ENCODE results near the gene MMP2. TPM values are rescaled to one million over a fixed set of nuclear protein-coding genes. Genes with fewer than 3 reads are reported as not detected.
A peak's percentile ranks its signal among the peaks of the same experiment; 100 is the strongest.

Gene MMP2
- total RNA-seq, 1 experiment from 2014 or later = 0.51 TPM

GRCh38 chr16:55505333-55506015, 26.5 kb downstream of the MMP2 start:
- DNase-seq (ENCODE audit: low read depth) = no peak
- in situ Hi-C loops (cut with HindIII; ENCODE audit: low pct_unique_long_range_greater_than_20kb, low sequenced_read_pairs) = no loop called here

GRCh38 chr16:55506083-55506482, 27.1 kb downstream of the MMP2 start:
- no peak for DNase-seq (ENCODE audit: low read depth)
- in situ Hi-C loops (cut with HindIII; ENCODE audit: low pct_unique_long_range_greater_than_20kb, low sequenced_read_pairs) = no loop called here

GRCh38 chr16:55506708-55507107, 27.7 kb downstream of the MMP2 start:
- no peak for DNase-seq (ENCODE audit: low read depth)
- in situ Hi-C loops (cut with HindIII; ENCODE audit: low pct_unique_long_range_greater_than_20kb, low sequenced_read_pairs) = no loop called here

- no peak for DNase-seq (ENCODE audit: low read depth)
- in situ Hi-C loops (cut with HindIII; ENCODE audit: low pct_unique_long_range_greater_than_20kb, low sequenced_read_pairs) = no loop called here
These were observed 29.4 kb downstream of the MMP2 start for GRCh38 chr16:55508271-55508921.

- DNase-seq (ENCODE audit: low read depth) = peak; percentile 51
- in situ Hi-C loops (cut with HindIII; ENCODE audit: low pct_unique_long_range_greater_than_20kb, low sequenced_read_pairs) = no loop called here
These were observed 30.2 kb downstream of the MMP2 start, which contains the start of gene LPCAT2 for GRCh38 chr16:55508941-55509931. Gene LPCAT2, plus strand, starts transcription at chr16:55509072. Its CDS starts 110 bp downstream, at chr16:55509182.

- no peak for DNase-seq (ENCODE audit: low read depth)
- in situ Hi-C loops (cut with HindIII; ENCODE audit: low pct_unique_long_range_greater_than_20kb, low sequenced_read_pairs) = no loop called here
These were observed 31.3 kb downstream of the MMP2 start for GRCh38 chr16:55510185-55510805.

GRCh38 chr16:55512941-55513340, 33.9 kb downstream of the MMP2 start:
- no peak for DNase-seq (ENCODE audit: low read depth)
- in situ Hi-C loops (cut with HindIII; ENCODE audit: low pct_unique_long_range_greater_than_20kb, low sequenced_read_pairs) = no loop called here

GRCh38 chr16:55513616-55514015, 34.6 kb downstream of the MMP2 start:
- no peak for DNase-seq (ENCODE audit: low read depth)

GRCh38 chr16:55515111-55515510, 36.1 kb downstream of the MMP2 start:
- in situ Hi-C loops (cut with HindIII; ENCODE audit: low pct_unique_long_range_greater_than_20kb, low sequenced_read_pairs) = no loop called here
- DNase-seq (ENCODE audit: low read depth) = no peak

More at GRCh38 chr16:55513616-55514015, 34.6 kb downstream of the MMP2 start:
- in situ Hi-C loops (cut with HindIII; ENCODE audit: low pct_unique_long_range_greater_than_20kb, low sequenced_read_pairs) = no loop called here

- no peak for DNase-seq (ENCODE audit: low read depth)
- in situ Hi-C loops (cut with HindIII; ENCODE audit: low pct_unique_long_range_greater_than_20kb, low sequenced_read_pairs) = no loop called here
These were observed 42.8 kb downstream of the MMP2 start for GRCh38 chr16:55521792-55522191.

GRCh38 chr16:55526441-55526840, 47.4 kb downstream of the MMP2 start:
- in situ Hi-C loops (cut with HindIII; ENCODE audit: low pct_unique_long_range_greater_than_20kb, low sequenced_read_pairs) = no loop called here

GRCh38 chr16:55527885-55528284, 48.9 kb downstream of the MMP2 start:
- DNase-seq (ENCODE audit: low read depth) = no peak
- in situ Hi-C loops (cut with HindIII; ENCODE audit: low pct_unique_long_range_greater_than_20kb, low sequenced_read_pairs) = no loop called here

More at GRCh38 chr16:55526441-55526840, 47.4 kb downstream of the MMP2 start:
- no peak for DNase-seq (ENCODE audit: low read depth)

- in situ Hi-C loops (cut with HindIII; ENCODE audit: low pct_unique_long_range_greater_than_20kb, low sequenced_read_pairs) = no loop called here
- DNase-seq (ENCODE audit: low read depth) = no peak
These were observed 50.0 kb downstream of the MMP2 start for GRCh38 chr16:55529018-55529417.

GRCh38 chr16:55530316-55530856, 51.4 kb downstream of the MMP2 start:
- DNase-seq (ENCODE audit: low read depth) = no peak
- in situ Hi-C loops (cut with HindIII; ENCODE audit: low pct_unique_long_range_greater_than_20kb, low sequenced_read_pairs) = no loop called here

GRCh38 chr16:55532227-55532626, 53.2 kb downstream of the MMP2 start:
- in situ Hi-C loops (cut with HindIII; ENCODE audit: low pct_unique_long_range_greater_than_20kb, low sequenced_read_pairs) = no loop called here
- no peak for DNase-seq (ENCODE audit: low read depth)

- in situ Hi-C loops (cut with HindIII; ENCODE audit: low pct_unique_long_range_greater_than_20kb, low sequenced_read_pairs) = no loop called here
- DNase-seq (ENCODE audit: low read depth) = no peak
These were observed 55.8 kb downstream of the MMP2 start for GRCh38 chr16:55534756-55535155.

GRCh38 chr16:55539049-55539448, 60.1 kb downstream of the MMP2 start:
- DNase-seq (ENCODE audit: low read depth) = no peak
- in situ Hi-C loops (cut with HindIII; ENCODE audit: low pct_unique_long_range_greater_than_20kb, low sequenced_read_pairs) = no loop called here

GRCh38 chr16:55539488-55539887, 60.5 kb downstream of the MMP2 start:
- DNase-seq (ENCODE audit: low read depth) = no peak
- in situ Hi-C loops (cut with HindIII; ENCODE audit: low pct_unique_long_range_greater_than_20kb, low sequenced_read_pairs) = no loop called here
